Measurements from ENCODE around the gene CDKN2A. TPM values are rescaled to one million over a fixed set of nuclear protein-coding genes. Genes with fewer than 3 reads are reported as not detected.
"Not testable (repeated sequence)": the region's sequence is repeated elsewhere in the genome, so short reads cannot be mapped to it uniquely, and the experiment has no call there.

The CDKN2A gene
- total and polyA plus RNA-seq, 4 donors: 2.3 to 9.4 (median 5.3) TPM

GRCh38 chr9:21968331-21969010, 25.7 kb downstream of the CDKN2A start:
- Histone ChIP-seq H3K36me3 (ENCODE audit: control insufficient read depth in 1 of 2, insufficient read depth in 2 of 2, low read length in 1 of 2) (no peaks in the 10 kb centered on the region), H3K4me3 (ENCODE audit: low read length in 2 of 2) (no peak overlapping the region), H3K27ac (ENCODE audit: low read depth in 1 of 2, low read length in 2 of 2) (no peak overlapping the region), H3K9me3 (ENCODE audit: control insufficient read depth, low read length) (peaks cover 3% of the 10 kb centered on the region), H3K27me3 (ENCODE audit: control insufficient read depth in 1 of 2, insufficient read depth in 2 of 2, low read length in 1 of 2) (peaks cover 0 to 5% of the 10 kb centered on the region in 2 donors), H3K4me1 (ENCODE audit: control insufficient read depth in 1 of 2, insufficient read depth in 2 of 2, low read length in 2 of 2) (no peaks in the 10 kb centered on the region)
- WGBS, 2 donors: 8 to 14% methylated on average over 41 of the region's 41 CpGs
- DNase-seq (no peak), ATAC-seq (ENCODE audit: low FRiP score) (no peak)
- intact Hi-C loops (cut with DNase I): no loop called here

GRCh38 chr9:21967702-21968101, 26.5 kb downstream of the CDKN2A start:
- DNase-seq (no peak), ATAC-seq (ENCODE audit: low FRiP score) (no peak)
- intact Hi-C loops (cut with DNase I): no loop called here
- WGBS, 2 donors: 37 to 45% methylated on average over 10 of the region's 10 CpGs
- Histone ChIP-seq H3K4me3 (ENCODE audit: low read length in 2 of 2) (no peak overlapping the region), H3K4me1 (ENCODE audit: control insufficient read depth in 1 of 2, insufficient read depth in 2 of 2, low read length in 2 of 2) (no peaks in the 10 kb centered on the region), H3K27me3 (ENCODE audit: control insufficient read depth in 1 of 2, insufficient read depth in 2 of 2, low read length in 1 of 2) (peaks cover 0 to 5% of the 10 kb centered on the region in 2 donors), H3K9me3 (ENCODE audit: control insufficient read depth, low read length) (peaks cover 3% of the 10 kb centered on the region), H3K27ac (ENCODE audit: low read depth in 1 of 2, low read length in 2 of 2) (no peak overlapping the region), H3K36me3 (ENCODE audit: control insufficient read depth in 1 of 2, insufficient read depth in 2 of 2, low read length in 1 of 2) (no peaks in the 10 kb centered on the region)

- H3K27me3 ChIP-seq (ENCODE audit: control insufficient read depth in 1 of 2, insufficient read depth in 2 of 2, low read length in 1 of 2): peaks cover 0 to 5% of the 10 kb centered on the region in 2 donors
- peak in 1 of 2 donors; percentile 70 for DNase-seq
Observed at GRCh38 chr9:21967169-21967568, 27.0 kb downstream of the CDKN2A start.

DNA sequence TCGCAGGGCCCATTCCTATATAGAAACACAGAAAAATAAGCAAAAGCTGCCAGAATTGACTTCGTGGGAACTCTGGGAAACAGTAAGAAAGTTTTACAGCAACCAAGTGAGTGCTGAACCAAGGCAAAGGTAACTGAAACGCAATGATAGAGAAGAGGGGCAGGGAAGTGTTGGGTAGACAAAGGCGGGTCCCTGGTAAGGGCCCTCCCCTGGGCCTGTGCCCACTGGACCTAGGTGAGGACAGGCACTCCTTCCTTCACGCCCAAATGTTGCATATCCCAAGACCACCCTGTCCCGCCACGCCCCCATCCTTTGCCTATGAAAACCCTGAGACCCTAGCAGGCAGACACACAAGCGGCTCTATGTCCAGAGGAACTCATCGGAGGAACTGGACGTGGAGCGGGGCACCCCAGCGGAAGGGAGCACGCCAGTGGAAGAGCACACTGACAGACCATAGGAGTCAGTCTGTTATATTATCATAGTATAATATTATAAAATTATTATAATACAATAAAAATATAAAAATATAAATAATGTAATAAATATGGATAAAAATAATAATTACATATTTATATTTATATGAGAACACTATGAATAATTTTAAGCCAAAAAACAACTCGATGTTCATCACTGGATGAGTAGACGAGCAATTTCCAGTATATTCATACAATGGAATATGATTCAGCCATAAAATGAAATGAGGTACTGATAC, 27.9 kb downstream of the CDKN2A start:
- peak in 1 of 2 donors; percentile 64 for DNase-seq
- no peak overlapping the region for H3K4me3 ChIP-seq (ENCODE audit: low read length in 2 of 2)
- ATAC-seq (ENCODE audit: low FRiP score): no peak
- H3K36me3 ChIP-seq (ENCODE audit: control insufficient read depth in 1 of 2, insufficient read depth in 2 of 2, low read length in 1 of 2): no peaks in the 10 kb centered on the region
- peaks cover 0 to 5% of the 10 kb centered on the region in 2 donors for H3K27me3 ChIP-seq (ENCODE audit: control insufficient read depth in 1 of 2, insufficient read depth in 2 of 2, low read length in 1 of 2)
- peaks cover 3% of the 10 kb centered on the region for H3K9me3 ChIP-seq (ENCODE audit: control insufficient read depth, low read length)
- no peaks in the 10 kb centered on the region for H3K4me1 ChIP-seq (ENCODE audit: control insufficient read depth in 1 of 2, insufficient read depth in 2 of 2, low read length in 2 of 2)
- WGBS, 2 donors: 22 to 26% methylated on average over 15 of the region's 15 CpGs
- intact Hi-C loops (cut with DNase I): no loop called here
- no peak overlapping the region for H3K27ac ChIP-seq (ENCODE audit: low read depth in 1 of 2, low read length in 2 of 2)

More at GRCh38 chr9:21967169-21967568, 27.0 kb downstream of the CDKN2A start:
- Histone ChIP-seq H3K9me3 (ENCODE audit: control insufficient read depth, low read length) (peaks cover 3% of the 10 kb centered on the region), H3K36me3 (ENCODE audit: control insufficient read depth in 1 of 2, insufficient read depth in 2 of 2, low read length in 1 of 2) (no peaks in the 10 kb centered on the region), H3K4me3 (ENCODE audit: low read length in 2 of 2) (no peak overlapping the region), H3K4me1 (ENCODE audit: control insufficient read depth in 1 of 2, insufficient read depth in 2 of 2, low read length in 2 of 2) (no peaks in the 10 kb centered on the region), H3K27ac (ENCODE audit: low read depth in 1 of 2, low read length in 2 of 2) (no peak overlapping the region)
- intact Hi-C loops (cut with DNase I): no loop called here
- no peak for ATAC-seq (ENCODE audit: low FRiP score)
- 19 to 25% methylated on average over 19 of the region's 19 CpGs for WGBS, 2 donors

- no peak overlapping the region for H3K4me3 ChIP-seq (ENCODE audit: low read length in 2 of 2)
- no peaks in the 10 kb centered on the region for H3K4me1 ChIP-seq (ENCODE audit: control insufficient read depth in 1 of 2, insufficient read depth in 2 of 2, low read length in 2 of 2)
- H3K9me3 ChIP-seq (ENCODE audit: control insufficient read depth, low read length): peaks cover 3% of the 10 kb centered on the region
- 2 to 3% methylated on average over 25 to 30 of the region's 30 CpGs for WGBS, 2 donors
- ATAC-seq (ENCODE audit: low FRiP score) (peak; percentile 50), DNase-seq (peak; percentile 71 to 74)
- intact Hi-C loops (cut with DNase I): no loop called here
- H3K27me3 ChIP-seq (ENCODE audit: control insufficient read depth in 1 of 2, insufficient read depth in 2 of 2, low read length in 1 of 2): peaks cover 0 to 2% of the 10 kb centered on the region in 2 donors
- no peaks in the 10 kb centered on the region for H3K36me3 ChIP-seq (ENCODE audit: control insufficient read depth in 1 of 2, insufficient read depth in 2 of 2, low read length in 1 of 2)
- no peak overlapping the region for H3K27ac ChIP-seq (ENCODE audit: low read depth in 1 of 2, low read length in 2 of 2)
Observed at GRCh38 chr9:21965401-21965951, 28.7 kb downstream of the CDKN2A start.

DNA sequence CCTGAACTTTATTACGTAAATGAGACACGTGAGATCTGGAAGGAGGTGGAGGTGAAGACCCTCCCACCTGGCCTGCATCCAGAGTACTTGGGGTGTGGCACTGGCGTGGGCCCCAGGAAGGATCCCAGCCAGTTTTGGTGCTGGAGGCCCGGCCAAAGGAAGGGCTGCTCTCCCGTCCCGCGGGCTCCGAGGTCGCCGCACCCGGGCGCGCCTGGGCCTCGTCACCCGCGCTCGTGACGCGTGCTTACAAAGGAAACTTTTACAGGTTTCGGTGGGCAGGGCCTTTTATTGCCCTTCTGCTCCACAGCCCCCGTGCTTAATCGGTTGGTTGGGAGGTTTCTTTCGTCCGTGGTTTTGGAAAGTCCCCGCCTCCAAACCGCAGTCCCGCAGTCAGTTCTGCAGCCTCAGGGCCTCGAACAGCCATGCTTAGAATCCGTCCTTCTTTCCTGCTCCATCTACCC, 29.2 kb downstream of the CDKN2A start:
- DNase-seq (peak; percentile 51 to 71), ATAC-seq (ENCODE audit: low FRiP score) (no peak)
- no peaks in the 10 kb centered on the region for H3K4me1 ChIP-seq (ENCODE audit: control insufficient read depth in 1 of 2, insufficient read depth in 2 of 2, low read length in 2 of 2)
- H3K36me3 ChIP-seq (ENCODE audit: control insufficient read depth in 1 of 2, insufficient read depth in 2 of 2, low read length in 1 of 2): no peaks in the 10 kb centered on the region
- 3 to 4% methylated on average over 24 to 29 of the region's 29 CpGs for WGBS, 2 donors
- H3K4me3 ChIP-seq (ENCODE audit: low read length in 2 of 2): no peak overlapping the region
- intact Hi-C loops (cut with DNase I): no loop called here
- H3K27me3 ChIP-seq (ENCODE audit: control insufficient read depth in 1 of 2, insufficient read depth in 2 of 2, low read length in 1 of 2): peaks cover 0 to 2% of the 10 kb centered on the region in 2 donors
- H3K27ac ChIP-seq (ENCODE audit: low read depth in 1 of 2, low read length in 2 of 2): no peak overlapping the region
- H3K9me3 ChIP-seq (ENCODE audit: control insufficient read depth, low read length): peaks cover 3% of the 10 kb centered on the region

GRCh38 chr9:21961569-21961968, 32.6 kb downstream of the CDKN2A start:
- Histone ChIP-seq H3K4me1 (ENCODE audit: control insufficient read depth in 1 of 2, insufficient read depth in 2 of 2, low read length in 2 of 2) (no peaks in the 10 kb centered on the region), H3K27me3 (ENCODE audit: control insufficient read depth in 1 of 2, insufficient read depth in 2 of 2, low read length in 1 of 2) (peaks cover 0 to 2% of the 10 kb centered on the region in 2 donors), H3K27ac (ENCODE audit: low read depth in 1 of 2, low read length in 2 of 2) (no peak overlapping the region), H3K9me3 (ENCODE audit: control insufficient read depth, low read length) (peaks cover 3% of the 10 kb centered on the region), H3K36me3 (ENCODE audit: control insufficient read depth in 1 of 2, insufficient read depth in 2 of 2, low read length in 1 of 2) (no peaks in the 10 kb centered on the region), H3K4me3 (ENCODE audit: low read length in 2 of 2) (no peak overlapping the region)
- intact Hi-C loops (cut with DNase I): no loop called here
- no peak for DNase-seq
- 93 to 94% methylated on average over 2 of the region's 2 CpGs for WGBS, 2 donors
- no peak for ATAC-seq (ENCODE audit: low FRiP score)

DNA sequence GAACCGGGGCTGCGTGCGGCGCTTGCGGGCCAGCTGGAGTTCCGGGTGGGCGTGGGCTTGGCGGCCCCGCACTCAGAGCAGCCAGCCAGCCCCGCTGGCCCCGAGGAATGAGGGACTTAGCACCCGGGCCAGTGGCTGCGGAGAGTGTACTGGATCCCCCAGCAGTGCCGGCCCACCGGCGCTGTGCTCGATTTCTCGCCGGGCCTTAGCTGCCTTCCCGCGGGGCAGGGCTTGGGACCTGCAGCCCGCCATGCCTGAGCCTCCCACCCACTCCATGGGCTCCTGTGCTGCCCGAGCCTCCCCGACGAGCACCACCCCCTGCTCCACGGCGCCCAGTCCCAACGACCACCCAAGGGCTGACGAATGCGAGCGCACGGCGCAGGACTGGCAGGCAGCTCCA, 34.9 kb downstream of the CDKN2A start:
- WGBS, 2 donors: 86 to 94% methylated on average over 17 to 33 of the region's 33 CpGs
- H3K27me3 ChIP-seq (ENCODE audit: control insufficient read depth in 1 of 2, insufficient read depth in 2 of 2, low read length in 1 of 2); H3K27ac ChIP-seq (ENCODE audit: low read depth in 1 of 2, low read length in 2 of 2); ATAC-seq (ENCODE audit: low FRiP score); DNase-seq; H3K36me3 ChIP-seq (ENCODE audit: control insufficient read depth in 1 of 2, insufficient read depth in 2 of 2, low read length in 1 of 2); H3K4me1 ChIP-seq (ENCODE audit: control insufficient read depth in 1 of 2, insufficient read depth in 2 of 2, low read length in 2 of 2); H3K4me3 ChIP-seq (ENCODE audit: low read length in 2 of 2); H3K9me3 ChIP-seq (ENCODE audit: control insufficient read depth, low read length); intact Hi-C loops (cut with DNase I): not testable (repeated sequence)
